LNCaP clone FGC (cell line): ENCODE measurements around the gene REG1A.

Experiments
- DNase-seq: peaks from one replicate; pipeline ENCODE4 v3.0.0-alpha.2; 2011; ENCODE audit warnings: low read depth
- H3K4me3 ChIP-seq: 2 replicates; pipeline ENCODE4 v1.5.1; 2011; ENCODE audit warnings: mild to moderate bottlenecking, low read depth, low read length, control low read depth
- TF ChIP-seq, protein P1 (sequence below): IDR thresholded peaks from 2 replicates; pipeline ENCODE4 v1.5.1; 2012; ENCODE audit warnings: mild to moderate bottlenecking; ENCODE audit not compliant: control insufficient read depth, insufficient read depth; ENCODE audit errors: extremely low read depth

REG1A gene, protein sequence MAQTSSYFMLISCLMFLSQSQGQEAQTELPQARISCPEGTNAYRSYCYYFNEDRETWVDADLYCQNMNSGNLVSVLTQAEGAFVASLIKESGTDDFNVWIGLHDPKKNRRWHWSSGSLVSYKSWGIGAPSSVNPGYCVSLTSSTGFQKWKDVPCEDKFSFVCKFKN

DNA sequence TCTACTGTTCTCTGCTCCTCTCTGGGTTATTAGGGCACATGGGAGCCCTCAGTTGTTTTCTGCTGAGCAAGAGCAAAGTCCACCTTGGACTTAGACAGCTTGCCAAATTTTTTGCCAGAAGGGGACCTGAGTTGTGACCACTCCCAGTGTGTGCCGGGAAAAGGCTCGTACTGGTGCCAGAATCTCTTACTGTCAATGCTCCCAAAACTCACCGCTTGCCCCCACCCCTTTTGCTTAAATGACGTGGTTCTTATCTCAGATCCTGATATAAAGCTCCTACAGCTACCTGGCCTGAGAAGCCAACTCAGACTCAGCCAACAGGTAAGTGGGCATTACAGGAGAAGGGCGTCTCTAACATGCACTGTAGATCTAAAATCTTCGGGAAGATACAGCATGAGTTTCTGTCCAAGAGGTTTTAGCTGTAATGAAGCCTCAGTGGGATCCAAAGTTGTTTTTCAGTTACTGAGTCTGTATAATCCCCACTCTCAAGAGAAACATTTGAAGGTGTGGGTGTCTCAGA, at the start of gene REG1A:
Gene REG1A, plus strand, starts transcription at position 295 of the 520 bp plus-strand sequence. CDS start 374 bp downstream, outside the sequence.
- TF ChIP-seq, protein P1, sequence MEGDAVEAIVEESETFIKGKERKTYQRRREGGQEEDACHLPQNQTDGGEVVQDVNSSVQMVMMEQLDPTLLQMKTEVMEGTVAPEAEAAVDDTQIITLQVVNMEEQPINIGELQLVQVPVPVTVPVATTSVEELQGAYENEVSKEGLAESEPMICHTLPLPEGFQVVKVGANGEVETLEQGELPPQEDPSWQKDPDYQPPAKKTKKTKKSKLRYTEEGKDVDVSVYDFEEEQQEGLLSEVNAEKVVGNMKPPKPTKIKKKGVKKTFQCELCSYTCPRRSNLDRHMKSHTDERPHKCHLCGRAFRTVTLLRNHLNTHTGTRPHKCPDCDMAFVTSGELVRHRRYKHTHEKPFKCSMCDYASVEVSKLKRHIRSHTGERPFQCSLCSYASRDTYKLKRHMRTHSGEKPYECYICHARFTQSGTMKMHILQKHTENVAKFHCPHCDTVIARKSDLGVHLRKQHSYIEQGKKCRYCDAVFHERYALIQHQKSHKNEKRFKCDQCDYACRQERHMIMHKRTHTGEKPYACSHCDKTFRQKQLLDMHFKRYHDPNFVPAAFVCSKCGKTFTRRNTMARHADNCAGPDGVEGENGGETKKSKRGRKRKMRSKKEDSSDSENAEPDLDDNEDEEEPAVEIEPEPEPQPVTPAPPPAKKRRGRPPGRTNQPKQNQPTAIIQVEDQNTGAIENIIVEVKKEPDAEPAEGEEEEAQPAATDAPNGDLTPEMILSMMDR: no peak
- no peak within 1 kb of the TSS for H3K4me3 ChIP-seq
- DNase-seq: no peak

DNA sequence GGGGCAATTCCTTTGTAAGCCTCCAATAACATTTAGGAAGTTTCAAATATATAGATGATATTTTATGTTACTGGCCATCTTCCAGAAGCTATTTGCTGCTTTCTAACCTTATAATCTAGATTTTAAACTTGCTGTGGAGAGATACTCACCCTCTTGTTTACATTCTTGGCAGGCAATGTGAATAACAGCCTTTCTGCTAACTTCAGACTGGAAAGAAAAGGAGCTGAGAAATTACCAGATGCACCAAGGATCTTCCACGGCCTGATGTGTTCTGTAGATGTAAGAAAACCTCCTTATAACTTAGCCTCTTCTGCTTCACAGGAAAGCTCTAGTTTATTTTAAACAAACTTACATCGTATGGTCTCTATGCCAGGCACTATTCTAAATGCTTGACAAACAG, 49.2 kb upstream of the REG1A start:
- no peak for DNase-seq
- H3K4me3 ChIP-seq: no peak overlapping the region
- TF ChIP-seq, protein P1: no peak

DNA sequence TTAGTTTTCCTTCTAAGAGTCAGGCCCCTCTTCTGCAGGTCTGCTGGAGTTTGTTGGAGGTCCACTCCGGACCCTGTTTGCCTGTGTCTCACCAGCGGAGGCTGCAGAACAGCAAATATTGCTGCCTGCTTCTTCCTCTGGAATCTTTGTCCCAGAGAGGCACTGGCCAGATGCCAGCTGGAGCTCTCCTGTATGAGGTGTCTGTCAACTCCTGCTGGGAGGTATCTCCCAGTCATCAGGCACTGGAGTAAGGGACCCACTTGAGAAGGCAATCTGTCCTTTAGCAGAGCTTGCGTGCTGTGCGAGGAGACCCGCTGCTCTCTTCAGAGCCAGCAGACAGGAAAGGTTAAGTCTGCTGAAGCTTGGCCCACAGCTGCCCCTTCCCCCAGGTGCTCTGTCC, 37.3 kb upstream of the REG1A start:
- DNase-seq: no peak
- H3K4me3 ChIP-seq: no peak overlapping the region
- TF ChIP-seq, protein P1: no peak

DNA sequence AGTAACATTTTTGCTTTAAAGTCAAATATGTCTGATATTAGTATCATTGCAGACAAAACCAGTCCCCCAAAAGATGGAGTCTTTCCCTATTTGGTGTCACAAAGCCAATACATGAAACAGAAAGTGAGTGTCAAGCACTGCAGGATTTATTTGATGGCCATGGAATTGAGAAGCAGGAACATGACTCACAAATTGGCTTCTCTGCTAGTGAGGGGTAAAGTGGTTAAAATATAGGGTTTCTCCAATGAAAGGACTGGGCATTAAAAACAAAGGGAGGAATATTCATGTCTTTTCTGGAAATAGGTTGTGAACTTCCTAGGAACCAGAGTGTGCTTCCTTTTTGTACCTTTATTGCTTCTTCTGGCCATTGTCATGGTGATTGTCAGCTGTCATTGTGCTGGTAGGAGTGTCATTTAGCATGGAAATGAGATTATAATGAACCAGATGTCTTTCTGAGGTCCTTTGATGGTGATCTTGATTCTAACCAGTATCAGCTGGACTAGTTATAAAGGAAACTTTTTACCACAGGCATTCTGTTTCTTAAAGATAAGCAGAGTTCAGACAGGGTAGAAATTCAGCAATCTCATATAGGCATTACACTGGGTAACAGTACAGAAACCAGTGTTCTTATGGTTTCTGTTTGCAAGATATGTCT, 36.6 kb upstream of the REG1A start:
- no peak overlapping the region for H3K4me3 ChIP-seq
- TF ChIP-seq, protein P1: no peak
- DNase-seq: no peak

DNA sequence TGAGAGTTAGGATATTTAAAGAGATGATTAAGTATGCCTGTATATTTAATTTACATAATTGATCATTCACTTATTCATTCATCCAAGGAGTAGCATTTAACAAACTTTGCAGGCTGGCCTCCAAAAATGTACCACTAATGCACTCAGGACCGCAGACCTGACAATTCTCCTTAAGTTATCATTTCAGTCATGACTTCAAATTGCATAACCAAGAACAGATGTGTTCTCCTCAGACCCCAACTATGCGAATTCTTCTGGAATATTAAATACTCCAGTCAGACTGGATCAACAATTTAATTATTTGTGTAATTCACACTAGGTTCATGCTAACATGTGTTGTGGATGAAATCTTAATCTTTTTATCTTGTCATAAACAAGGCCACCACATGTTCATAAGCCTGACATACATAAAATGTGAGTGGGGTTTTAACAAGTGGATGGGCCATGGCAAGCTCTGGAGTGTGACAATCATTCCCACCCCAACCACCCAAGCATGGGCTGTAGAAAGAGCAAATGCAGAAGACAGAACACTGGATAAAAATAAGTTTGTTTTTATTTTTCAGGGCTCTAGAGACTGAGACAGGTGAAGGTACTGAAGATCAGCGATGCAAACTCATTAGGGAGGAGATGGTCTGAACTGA, 35.7 kb upstream of the REG1A start:
- DNase-seq: no peak
- no peak overlapping the region for H3K4me3 ChIP-seq
- TF ChIP-seq, protein P1: no peak

DNA sequence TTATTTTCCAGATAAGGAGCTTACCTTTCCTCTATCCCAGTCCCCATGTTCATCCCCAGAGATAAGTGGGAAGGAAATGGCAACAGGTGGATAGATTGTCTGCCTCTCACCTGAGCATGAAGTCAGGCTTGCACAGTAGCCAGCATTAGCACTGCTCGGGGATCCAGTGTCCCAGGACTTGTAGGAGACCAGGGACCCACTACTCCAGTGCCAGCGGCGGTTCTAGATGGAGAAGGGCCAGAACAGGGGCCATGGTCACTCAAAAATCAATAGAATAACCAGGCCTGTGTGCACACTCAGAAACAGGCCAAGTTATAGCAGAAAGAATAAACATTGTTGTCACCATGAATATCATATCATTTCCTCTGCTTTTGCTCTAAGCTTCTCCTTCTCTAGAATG, 34.9 kb upstream of the REG1A start:
- DNase-seq: no peak
- TF ChIP-seq, protein P1: no peak
- H3K4me3 ChIP-seq: no peak overlapping the region
